Measurements from ENCODE around the gene LHFPL3.
"Not testable (repeated sequence)": the region's sequence is repeated elsewhere in the genome, so short reads cannot be mapped to it uniquely, and the experiment has no call there.

LHFPL3 gene

DNA sequence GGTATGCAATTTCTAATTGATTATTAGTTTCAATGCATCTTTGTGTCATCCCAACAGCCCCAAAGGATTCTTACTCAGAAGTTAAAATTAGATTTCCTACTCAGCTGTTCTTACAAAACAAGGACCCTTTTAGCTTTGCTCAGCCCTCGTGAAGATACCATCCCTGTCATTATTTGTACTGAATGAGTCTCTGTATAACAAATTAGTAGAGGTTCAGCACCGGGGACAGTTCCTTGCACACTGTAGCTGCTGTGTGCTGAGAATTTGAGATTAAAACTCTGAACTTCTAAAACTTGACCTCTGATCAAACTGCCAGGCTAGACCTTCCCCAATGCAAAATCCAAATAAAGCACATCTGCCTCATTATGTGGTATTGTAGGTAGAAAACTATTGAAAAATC, 299.1 kb downstream of the LHFPL3 start:
- DNase-seq = no peak

DNA sequence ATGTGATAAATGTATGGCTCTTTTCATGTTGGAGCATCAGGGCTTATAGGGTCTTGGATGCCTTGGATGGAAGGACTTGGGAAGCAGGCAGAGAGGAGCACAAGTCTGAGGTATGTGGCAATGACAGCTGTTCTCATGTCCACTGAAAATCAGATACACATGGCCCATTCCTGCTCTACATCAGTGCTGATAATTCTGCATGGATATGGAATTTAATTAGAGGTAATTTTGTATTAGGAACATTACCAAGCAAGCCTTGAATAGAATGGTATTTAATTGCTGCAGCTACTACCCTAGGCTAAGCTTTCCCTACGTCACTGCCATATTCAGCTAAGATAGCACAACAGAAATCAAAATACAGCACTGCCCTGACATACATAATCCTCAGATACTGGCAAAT, 299.6 kb downstream of the LHFPL3 start:
- DNase-seq = no peak

DNA sequence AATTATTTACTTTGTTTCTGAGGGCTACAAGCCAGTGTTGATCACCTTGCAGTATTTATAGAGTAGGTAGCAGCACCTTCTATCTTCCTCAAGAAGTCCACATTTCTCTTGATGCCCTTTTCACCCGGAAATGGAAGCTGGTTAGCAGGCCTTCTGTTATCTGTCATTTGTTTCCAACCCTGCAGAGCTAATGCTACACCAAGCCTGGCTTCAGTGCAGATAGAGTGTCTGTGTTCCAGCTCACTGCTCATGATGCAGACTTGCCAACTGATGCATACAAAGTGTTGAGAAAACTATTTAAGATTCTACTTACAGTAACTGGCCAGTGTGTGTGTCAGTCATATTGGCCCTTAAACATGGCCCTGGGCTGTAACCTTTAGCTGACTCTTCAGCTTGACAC, 301.0 kb downstream of the LHFPL3 start:
- no peak for DNase-seq

DNA sequence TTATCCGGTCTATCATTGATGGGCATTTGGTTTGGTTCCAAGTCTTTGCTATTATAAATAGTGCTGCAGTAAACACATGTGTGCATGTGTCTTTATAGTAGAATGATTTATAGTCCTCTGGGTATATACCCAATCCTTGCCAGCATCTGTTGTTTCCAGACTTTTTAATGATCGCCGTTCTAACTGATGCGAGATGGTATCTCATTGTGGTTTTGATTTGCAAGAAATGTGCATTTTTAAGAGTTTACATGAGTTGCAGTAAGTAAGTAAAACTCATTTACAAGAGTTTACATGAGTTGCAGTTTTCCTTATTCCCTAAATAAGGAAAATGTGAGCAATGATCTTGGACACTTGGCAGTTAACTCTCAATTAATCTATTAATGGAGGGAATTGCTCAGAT, 312.1 kb downstream of the LHFPL3 start:
- DNase-seq = no peak

DNA sequence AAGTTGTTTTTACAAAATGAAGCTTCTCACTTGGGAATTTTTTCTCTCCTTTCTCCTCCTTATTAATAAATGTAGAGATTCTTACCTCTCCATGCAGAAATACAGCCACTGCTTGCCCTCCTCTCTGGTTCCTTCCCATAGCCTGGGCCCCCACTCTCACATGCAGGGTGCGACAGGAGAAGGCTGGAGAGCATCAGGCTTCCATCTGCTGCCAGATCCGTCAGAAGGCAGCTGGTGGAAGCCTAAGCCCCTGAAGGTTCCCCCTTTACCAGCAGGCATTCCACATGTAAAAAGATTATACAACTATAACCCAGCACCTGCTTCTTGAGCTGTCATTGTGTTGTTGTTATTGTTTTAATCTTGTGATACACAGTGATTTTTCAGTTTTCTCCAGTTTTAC, 314.2 kb downstream of the LHFPL3 start:
- no peak for DNase-seq

DNA sequence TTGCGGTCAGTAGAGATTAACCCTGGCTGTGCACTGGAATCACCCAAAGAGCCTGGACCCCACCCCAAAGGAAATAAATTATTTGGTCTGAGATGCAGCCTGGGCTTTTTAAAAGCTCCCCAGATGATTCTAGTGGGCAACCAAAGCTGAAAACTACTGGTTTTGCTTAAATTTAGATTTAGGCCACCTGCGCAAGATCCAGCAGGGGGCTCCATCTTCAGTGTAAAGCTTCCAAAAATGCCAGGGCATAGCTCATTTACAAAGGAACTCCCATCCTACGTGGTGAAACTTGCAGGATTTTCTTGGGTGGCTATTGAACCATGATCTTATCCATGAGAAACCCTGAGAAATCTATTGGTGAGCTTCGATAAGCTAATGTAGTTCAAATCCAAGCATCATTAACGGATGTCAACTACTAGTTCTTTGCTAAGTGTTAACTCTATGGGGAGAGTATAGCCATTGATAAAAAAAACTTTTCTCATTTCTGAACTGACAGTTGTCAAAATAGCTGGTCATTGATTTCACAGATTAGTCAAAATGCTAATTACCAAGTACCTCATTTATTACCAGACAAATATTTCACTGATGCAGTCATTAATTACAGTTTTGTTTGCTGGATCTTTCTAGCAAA, 315.3 kb downstream of the LHFPL3 start:
- no peak for DNase-seq

DNA sequence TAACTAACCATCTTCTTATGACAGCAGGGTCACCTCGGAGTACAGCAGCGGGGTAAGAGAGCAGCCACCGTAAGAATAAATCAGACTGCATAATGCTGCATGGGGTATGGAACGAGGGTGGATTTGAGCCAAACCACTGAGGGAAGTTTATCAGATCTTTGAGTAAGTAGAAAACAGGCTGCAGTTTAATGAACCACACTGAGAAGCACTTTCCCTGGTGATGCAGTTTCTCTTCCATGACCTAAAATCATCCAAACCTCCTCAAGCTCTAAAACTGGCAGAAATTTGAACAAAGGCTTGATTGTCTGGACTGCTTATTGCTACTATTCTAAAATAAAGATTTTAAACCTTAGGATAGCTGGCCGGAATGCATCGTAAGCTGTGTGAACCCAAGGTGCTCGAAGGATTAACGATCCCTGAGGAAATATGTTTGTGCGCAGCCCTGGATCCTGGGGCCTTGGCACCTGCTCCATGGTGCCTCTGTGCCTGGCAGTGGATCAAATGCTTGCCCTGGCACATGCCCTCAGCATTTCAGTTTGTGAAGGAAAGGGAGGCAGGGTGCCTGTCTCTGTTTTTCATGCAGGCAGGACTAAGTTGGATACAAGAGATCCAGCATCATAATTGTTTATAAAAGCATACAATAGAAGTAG, 322.7 kb downstream of the LHFPL3 start:
- DNase-seq = no peak

DNA sequence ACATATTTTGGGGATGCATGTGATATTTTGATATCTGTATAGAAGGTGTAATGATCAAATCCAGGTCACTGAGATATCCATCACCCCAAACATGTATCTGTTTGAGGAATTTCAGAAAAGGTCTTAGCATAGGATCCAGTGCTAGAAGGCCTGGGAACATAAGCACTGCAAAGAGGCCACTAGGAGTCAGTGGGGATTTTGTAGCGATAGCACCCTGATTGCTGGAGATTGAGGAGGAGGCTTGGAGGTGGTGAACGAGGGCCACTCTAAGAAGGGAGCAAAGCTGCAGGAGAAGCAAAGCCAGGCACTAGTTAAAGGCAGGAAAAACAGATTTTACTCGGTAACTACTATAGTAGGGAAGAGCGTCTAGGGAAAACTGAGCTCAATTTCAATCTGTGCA, 324.0 kb downstream of the LHFPL3 start:
- DNase-seq = no peak

DNA sequence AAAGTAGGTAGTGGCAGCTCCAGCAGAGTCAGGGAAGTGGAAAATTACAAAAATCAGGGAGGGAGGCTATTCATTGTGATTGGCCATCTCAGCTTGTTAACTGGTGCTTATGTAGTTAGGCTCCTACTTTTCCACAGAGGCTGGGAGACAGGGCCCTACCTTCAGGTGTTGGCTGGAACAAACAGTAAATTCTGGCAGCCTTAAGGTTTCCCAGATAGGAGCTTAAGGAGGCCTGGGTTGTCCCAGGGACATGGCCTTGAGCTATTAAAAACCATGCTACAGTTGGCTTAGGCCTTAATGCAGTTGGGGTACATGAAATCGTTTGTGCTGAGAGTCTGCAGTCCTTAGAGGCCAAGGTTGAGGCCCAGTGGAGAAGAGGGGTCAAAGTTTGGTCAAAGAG, 324.5 kb downstream of the LHFPL3 start:
- no peak for DNase-seq

DNA sequence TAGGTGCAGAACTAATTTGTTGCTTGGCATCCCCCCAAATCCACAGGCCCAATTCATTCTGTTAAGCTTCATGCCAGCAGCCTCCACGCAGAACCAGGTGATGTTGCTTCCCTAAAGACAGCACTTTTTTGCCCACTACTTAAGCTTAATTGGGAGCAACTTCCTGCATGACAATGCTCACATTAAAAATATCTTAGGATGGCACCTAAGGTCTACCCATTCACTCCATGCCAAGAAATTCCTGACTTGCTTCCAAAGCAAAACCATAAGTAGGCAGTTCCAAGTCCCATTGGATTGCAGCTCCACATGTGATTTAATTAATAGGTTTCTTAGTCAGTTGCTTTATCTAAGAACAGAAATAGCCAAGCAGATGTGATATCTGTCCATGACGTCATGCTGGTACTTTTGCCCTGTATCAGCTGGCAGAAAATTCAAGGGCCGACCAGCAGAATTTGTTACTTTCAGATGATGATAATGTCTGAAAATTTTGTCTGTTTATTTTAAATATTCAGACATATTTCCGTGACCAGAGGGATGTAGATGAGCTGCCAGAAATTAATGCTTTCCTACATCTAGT, 325.5 kb downstream of the LHFPL3 start:
- no peak for DNase-seq

DNA sequence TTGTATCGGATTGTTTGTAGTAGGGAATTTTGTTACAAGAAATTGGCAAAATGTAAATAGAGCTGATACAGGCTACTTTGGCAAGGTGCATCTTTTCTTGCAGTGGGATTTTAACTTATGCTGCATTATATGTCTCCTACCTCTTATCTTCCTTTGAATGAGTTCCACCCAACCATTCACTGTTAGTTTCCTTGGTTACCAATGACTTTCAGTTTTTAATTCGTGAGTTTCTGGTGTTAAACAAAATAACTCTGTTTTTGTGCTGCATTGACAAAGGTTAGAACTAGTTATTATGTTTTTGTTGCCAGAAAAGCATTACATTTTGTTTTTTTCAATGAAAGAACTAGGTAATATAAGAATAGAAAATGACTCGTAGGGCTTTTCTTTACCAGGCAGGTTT, 327.2 kb downstream of the LHFPL3 start:
- DNase-seq = no peak

DNA sequence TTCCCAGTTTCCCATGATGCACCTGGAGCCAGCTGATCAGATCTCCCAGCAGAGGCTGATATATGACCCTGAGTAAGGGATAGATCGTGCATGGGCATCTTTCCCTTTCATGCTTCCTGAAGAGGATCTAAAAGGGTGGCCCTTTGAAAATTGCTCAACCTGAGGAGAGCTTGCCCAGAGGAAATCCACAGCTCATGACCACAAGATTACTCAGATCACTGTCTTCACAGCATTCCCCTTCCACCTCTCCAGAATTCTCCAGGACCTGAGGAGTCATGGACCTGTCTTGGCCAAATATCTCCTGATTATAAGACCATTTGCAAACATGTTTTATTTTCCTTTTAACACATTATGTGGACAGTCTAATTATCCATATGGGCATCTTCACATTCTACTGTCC, 328.1 kb downstream of the LHFPL3 start:
- no peak for DNase-seq

DNA sequence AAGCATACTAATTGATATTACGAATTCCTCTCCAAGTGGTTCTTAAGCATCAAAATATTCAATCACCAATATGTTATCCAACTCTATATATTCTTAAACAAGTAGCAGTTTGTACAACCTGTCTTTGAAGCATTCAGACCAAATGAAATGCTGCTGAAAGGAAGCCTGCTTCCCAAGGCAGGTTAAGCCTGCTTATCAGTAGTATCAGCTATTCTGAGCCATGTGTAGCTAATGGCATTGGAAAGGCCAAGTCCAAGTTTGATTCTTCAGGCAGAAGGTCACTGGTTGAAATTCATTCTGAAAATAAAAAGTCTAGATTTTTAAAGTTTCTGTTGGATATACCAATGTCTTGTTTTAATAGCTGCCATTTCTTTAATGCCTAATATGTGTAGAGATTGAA, 328.7 kb downstream of the LHFPL3 start:
- no peak for DNase-seq

DNA sequence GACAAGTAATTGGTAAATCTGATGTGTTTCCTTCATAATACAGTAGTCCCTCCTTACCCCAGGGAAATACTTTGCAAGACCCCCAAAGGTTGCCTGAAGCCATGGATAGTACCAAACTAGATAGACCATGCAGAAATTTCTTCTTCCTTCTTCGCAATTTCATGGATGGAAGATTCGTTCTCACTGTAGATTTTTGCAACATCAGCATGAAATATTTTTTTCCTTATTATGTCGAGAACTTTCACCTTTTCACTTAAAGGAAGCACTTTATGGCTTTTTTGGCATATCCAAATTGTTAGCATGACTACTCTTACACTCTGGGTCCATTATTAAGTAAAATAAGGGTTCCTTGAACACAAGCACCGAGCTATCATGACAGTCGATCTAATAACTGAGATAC, 333.2 kb downstream of the LHFPL3 start:
- DNase-seq = no peak

DNA sequence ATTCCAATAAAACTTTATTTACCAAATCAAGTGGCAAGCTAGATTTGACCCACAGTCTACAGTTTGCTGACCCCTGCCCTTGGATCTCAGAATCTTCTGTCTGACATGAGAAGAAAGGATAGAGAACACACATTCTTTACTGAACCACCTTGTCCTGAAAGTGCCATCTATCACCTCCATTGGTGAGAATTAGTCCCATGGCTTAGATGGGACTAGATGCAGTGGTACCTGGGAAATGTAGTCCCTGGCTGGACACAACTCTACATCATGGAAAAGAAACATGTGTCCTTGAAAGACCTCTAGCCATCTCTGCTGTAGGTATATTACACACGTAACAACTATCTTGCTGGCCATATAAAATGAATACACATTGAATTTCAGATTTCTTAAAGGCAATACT, 336.2 kb downstream of the LHFPL3 start:
- no peak for DNase-seq

DNA sequence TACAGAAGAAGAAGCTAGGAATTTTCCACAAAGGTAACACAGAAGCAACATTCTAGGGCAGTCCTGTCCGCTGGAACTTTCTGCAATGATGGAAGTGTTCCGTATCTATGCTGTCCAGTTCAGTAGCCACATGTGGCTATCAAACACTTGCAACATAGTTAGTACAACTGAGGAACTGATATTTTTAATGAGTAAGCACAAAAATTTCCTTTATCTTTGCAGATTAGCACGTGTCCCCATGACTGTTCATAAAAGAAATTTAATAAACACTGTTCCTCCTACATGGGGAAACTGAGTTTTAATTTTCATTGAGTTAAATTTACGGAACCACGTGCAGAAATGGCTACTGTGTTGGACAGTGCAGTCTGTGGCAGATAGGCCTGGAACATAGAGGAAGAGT, 349.2 kb downstream of the LHFPL3 start:
- no peak for DNase-seq

DNA sequence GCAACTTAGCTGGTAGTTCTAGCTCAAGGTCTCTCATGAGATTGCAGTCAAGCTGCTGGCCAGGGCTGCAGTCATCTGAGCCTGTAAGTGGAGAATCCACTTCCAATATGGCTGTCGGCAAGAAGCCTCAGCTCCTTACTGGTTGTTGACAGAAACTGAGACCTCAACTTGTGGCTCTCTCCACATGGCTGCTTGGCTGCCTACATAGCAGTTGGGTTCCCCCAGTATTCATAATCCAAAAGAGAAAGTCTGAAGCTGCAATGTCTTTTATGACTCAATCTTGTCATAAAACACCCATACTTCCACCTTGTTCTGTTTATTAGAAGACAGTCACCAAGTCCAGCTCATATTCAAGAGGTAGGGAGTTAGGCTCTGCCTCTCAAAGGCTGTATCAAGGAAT, 350.7 kb downstream of the LHFPL3 start:
- no peak for DNase-seq

DNA sequence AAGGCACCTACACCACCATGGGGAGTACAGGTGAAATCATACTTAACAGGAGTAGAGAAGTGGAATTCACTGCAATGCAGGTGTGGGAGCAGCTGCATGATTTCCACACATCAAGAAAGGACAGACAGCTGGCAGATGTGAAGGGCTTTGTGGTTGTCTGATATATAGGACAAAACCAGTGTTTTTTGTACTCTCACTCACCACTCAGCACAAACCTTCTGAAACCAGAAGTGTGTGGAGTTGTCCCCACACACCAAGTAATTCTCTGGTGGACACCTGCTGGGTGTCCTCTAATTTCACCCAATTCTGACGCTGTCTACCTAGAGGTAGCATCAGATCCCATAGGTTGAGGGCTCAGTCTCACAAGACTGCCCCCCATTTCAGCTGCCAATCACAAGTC, 357.9 kb downstream of the LHFPL3 start:
- no peak for DNase-seq

DNA sequence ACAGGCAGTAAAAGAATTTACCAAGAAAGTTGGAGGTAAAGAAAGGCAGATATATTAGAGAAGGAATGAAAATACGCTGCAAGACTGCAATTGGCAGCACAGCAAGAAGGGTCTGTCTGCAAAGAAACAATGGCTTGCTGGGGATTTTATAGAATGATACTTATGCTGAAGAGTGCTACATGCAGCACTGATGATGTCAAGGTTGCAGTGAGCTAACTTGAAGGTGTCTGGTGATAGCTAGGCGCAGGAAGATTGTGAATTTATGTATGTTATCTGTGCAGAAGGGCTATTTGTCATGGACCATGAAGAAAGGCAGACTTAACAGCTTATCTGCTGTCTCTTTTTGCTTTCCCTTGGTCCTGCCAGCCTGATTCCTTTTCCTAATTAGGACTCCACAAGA, 366.3 kb downstream of the LHFPL3 start:
- no peak for DNase-seq

DNA sequence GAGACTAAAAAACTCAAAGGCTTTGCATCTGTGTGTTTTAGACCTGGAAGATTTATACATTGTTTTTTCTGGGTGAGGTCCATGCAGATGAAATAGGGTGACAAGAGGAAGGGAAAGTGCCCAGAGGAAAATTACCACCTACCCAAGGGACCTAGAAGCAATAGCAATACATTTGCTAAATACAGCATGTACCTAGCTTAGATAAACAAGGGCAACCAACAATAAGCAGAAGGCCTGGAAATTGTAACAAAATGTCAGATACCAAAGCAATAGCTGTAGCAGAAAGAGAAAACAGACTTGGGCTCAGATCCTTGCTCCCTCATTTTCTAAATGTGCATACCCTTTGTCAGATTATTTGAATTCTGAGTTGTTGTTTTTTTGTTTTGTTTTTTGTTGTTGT, 367.2 kb downstream of the LHFPL3 start:
- DNase-seq = no peak

DNA sequence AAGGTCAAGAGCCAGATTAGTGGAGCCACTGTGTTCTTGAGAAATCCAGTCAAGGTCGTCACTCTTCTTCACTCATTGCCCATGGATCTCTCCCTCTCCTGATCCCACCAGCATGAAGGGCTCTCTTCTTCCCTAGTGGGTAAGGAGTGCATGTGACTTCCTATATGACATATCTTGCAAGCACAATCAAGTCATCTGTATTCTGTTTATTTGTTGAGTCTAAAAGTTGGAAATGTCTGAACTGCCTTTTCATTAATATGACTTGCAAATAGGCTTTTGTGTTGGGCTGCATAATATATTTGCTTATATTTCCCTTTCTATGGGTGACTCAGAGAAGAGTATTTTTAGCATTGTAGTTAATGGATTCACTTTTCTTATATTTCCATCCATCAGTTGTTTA, 371.9 kb downstream of the LHFPL3 start:
- DNase-seq = peak; percentile 92

DNA sequence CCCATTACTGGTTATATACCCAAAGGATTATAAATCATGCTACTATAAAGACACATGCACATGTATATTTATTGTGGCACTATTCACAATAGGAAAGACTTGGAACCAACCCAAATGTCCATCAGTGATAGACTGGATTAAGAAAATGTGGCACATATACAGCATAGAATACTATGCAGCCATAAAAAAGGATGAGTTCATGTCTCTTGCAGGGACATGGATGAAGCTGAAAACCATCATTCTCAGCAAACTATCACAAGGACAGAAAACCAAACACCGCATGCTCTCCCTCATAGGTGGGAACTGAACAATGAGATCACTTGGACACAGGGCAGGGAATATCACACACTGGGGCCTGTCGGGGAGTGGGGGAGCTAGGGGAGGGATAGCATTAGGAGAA, 392.6 kb downstream of the LHFPL3 start:
- not testable (repeated sequence) for DNase-seq

DNA sequence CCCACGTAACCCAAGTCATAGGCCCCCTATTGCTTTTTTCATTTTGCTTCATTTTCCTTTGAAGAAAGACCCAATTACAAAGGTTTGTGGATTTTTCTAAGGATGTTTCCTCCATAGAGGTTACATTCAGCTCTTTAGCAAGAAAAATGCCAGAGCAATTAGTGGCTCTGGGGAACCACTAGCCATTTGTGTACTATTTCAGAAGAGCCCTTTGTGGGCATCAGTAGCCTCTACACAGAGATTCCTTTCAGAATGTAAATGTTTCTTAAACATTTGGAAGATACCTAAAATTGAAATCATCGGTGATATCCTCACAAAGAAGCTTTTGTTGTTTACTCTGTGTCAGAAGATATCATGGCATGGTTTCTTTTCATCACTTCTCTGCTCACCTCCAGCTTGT, 394.6 kb downstream of the LHFPL3 start:
- DNase-seq = no peak

DNA sequence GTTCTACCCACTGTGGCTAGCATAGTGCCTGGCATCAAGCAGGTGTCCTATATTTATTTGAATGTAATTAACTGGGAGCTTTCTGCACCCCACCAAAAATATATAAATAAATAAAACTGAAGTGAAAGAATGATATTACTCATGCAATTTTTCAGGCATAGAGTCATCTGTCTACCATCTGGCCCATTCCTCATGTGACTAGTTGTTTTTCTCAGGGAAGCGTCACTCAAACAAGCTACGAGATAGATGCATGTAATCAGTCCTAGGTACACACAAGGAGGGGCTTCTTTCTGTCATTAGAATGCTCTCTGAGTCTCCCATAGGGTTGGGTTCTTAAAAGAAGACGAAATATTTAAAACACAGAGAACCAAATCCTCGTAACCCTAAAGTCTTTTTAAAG, 430.1 kb downstream of the LHFPL3 start:
- DNase-seq = no peak

DNA sequence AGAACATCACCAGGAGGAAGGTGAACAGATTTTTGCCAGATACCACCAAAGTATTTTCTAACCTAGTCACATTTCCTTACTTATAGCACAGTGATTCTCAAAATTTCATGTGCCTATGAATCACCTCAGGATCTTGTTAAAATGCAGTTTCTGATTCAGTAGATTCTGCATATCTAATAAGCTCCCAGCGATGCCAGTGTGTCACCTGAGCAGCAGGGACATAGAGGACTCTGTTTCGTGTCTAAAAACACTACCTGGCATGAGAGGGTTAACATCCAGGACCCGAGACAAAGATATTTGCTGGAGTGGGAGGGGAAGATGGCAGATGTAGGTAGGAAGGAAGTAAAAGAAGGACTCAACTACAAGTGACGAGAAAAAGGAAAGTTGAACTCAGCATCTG, 433.5 kb downstream of the LHFPL3 start:
- DNase-seq = no peak

All from NCI-H526 treated with DMSO at 0.1 percent for 48 hours (cell line).